Prostate gland (tissue), 2 donors: ENCODE measurements around the gene MSH2. TPM values are rescaled to one million over a fixed set of nuclear protein-coding genes. Genes with fewer than 3 reads are reported as not detected.
"Not testable (repeated sequence)": the region's sequence is repeated elsewhere in the genome, so short reads cannot be mapped to it uniquely, and the experiment has no call there.

Experiments
- DNase-seq: peaks from one replicate; pipeline ENCODE4 v3.0.0-alpha.2; 2019; ENCODE audit warnings: low spot score
- H3K27ac ChIP-seq, 2 donors: fragments of 200-600 bp; sonication (generic); 2 replicates each; pipeline ENCODE4 v1.5.1; 2017 to 2019
- H3K27me3 ChIP-seq: fragments of 200-600 bp; sonication (generic); replicated peaks from 2 replicates; pipeline ENCODE4 v1.5.1; 2019; ENCODE audit not compliant: insufficient read depth
- H3K36me3 ChIP-seq, 2 donors: fragments of 200-600 bp; sonication (generic); 1 replicate in 1 of 2; 2 replicates in 1 of 2; pipeline versions ENCODE4 v1.5.1 to v1.8.1; 2017 to 2019
- H3K4me1 ChIP-seq: fragments of 200-600 bp; sonication (generic); replicated peaks from 2 replicates; pipeline ENCODE4 v1.5.1; 2019
- H3K4me3 ChIP-seq, 2 donors: fragments of 200-600 bp; sonication (generic); 2 replicates each; pipeline ENCODE4 v1.5.1; 2017 to 2019
- H3K9me3 ChIP-seq: fragments of 200-600 bp; sonication (generic); 2 replicates; pipeline ENCODE4 v1.5.1; 2017
- CTCF ChIP-seq, 4 experiments: fragments of 200-600 bp in 2 of 4; fragments of 450-650 bp in 2 of 4; sonication (generic) in 2 of 4; IDR thresholded peaks; 1 replicate in 3 of 4; 2 replicates in 1 of 4; pipeline ENCODE4 v1.5.1; 2016 to 2019; ENCODE audit warnings: antibody characterized with exemption in 4 of 4, mild to moderate bottlenecking in 2 of 4, moderate library complexity in 2 of 4
- POLR2A ChIP-seq: fragments of 450-650 bp; IDR thresholded peaks from one replicate; pipeline ENCODE4 v1.6.1; 2016; ENCODE audit warnings: antibody characterized with exemption, mild to moderate bottlenecking
- POLR2AphosphoS5 ChIP-seq: sonication (generic); formaldehyde crosslinking; IDR thresholded peaks from one replicate; pipeline ENCODE4 v1.6.1; 2017; ENCODE audit warnings: antibody characterized with exemption
- WGBS: methylation state at CpG from one replicate; pipeline ENCODE4 v1.1.5; 2018; 5-methylcytosine and 5-hydroxymethylcytosine counted together
- intact Hi-C: fragments of 100-400 bp; cut with DNase I; formaldehyde crosslinking; loops from one replicate; pipeline ENCODE4 v1.14.2; 2022
- total RNA-seq, 2 donors: library from RNA; depleted of rRNA; stranded (reverse); fragments of >200 nt; gene quantifications; one replicate each; pipeline ENCODE4 v1.1.0, GENCODE V29; 2016

MSH2 gene
- total RNA-seq, 2 donors from 2014 or later, result 14.0 to 17.9 TPM

GRCh38 chr2:47405757-47406156, 2.8 kb downstream of the MSH2 start:
- no peak for TF ChIP-seq POLR2A
- no peak for TF ChIP-seq CTCF (IDR thresholded peaks at IDR 0.05)
- no peak for TF ChIP-seq POLR2AphosphoS5
- H3K4me3 ChIP-seq, result no peak overlapping the region
- H3K9me3 ChIP-seq, result no peaks in the 10 kb centered on the region
- H3K27me3 ChIP-seq, result no peaks in the 10 kb centered on the region
- 100% methylated on average over 2 of the region's 2 CpGs for WGBS
- no peaks in the 10 kb centered on the region for H3K36me3 ChIP-seq
- H3K27ac ChIP-seq, result no peak overlapping the region
- intact Hi-C loops, result no loop called here
- DNase-seq, result no peak
- H3K4me1 ChIP-seq, result no peaks in the 10 kb centered on the region

GRCh38 chr2:47406649-47407330, 3.8 kb downstream of the MSH2 start:
- intact Hi-C loops, H3K4me1 ChIP-seq, H3K36me3 ChIP-seq, H3K27me3 ChIP-seq, H3K27ac ChIP-seq, H3K4me3 ChIP-seq, DNase-seq, H3K9me3 ChIP-seq: not testable (repeated sequence)
- WGBS, result 95% methylated on average over 3 of the region's 3 CpGs

DNA sequence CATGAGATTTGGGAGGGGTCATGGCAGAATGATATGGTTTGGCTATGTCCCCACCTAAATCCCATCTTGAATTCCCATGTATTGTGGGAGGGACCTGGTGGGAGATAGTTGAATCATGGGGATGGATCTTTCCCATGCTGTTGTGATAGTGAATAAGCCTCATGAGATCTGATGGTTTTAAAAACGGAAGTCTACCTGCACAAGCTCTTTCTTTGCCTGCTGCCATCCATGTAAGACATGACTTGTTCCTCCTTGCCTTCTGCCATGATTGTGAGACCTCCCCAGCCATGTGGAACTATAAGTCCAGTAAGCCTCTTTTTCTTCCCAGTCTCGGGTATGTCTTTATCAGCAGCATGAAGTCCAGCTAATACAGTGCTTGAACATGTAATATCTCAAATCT, 5.0 kb downstream of the MSH2 start:
- DNase-seq, H3K36me3 ChIP-seq, H3K27me3 ChIP-seq, H3K4me1 ChIP-seq, H3K27ac ChIP-seq, H3K4me3 ChIP-seq, H3K9me3 ChIP-seq, intact Hi-C loops: not testable (repeated sequence)
- WGBS, result 83% methylated on average over 2 of the region's 2 CpGs

DNA sequence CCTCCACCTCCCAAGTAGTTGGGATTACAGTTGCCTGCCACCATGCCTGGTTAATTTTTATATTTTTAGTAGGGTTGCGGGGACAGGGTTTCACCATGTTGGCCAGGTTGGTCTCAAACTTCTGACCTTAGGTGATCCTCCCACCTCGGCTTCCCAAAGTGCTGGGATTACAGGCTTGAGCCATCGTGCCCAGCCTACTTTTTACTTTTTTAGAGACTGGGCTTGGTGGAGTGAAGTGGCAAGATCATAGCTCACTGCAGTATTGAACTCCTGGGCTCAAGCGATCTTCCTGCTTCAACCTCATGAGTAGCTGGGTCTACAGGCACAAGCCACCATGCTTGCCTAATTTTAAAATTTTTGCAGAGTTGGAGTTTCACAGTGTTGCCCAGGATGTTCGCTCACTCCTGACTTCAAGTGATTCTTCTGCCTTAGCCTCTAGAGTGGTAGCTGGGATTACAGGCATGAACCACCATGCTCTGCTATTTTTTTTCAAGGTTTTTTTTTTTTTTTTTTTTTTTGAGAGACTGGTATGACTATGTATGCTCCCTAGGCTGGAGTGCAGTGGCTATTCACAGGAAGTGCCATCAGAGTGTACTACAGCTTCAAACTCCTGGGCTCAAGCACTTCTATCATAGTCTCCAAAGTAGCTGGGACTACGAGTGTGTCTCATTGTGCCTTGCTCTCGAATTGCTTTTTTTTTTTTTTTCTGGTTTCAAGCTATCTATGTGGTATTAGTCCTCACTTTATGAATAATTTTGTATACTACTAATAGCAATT, 11.9 kb downstream of the MSH2 start:
- Histone ChIP-seq H3K27ac (no peak overlapping the region), H3K36me3 (no peaks in the 10 kb centered on the region), H3K27me3 (no peaks in the 10 kb centered on the region), H3K4me3 (no peak overlapping the region), H3K9me3 (no peaks in the 10 kb centered on the region), H3K4me1 (no peaks in the 10 kb centered on the region)
- no peak for TF ChIP-seq CTCF (IDR thresholded peaks at IDR 0.05)
- no peak for TF ChIP-seq POLR2AphosphoS5
- no peak for TF ChIP-seq POLR2A
- no peak for DNase-seq
- intact Hi-C loops, result no loop called here
- 93% methylated on average over 7 of the region's 7 CpGs for WGBS

GRCh38 chr2:47420214-47420613, 17.3 kb downstream of the MSH2 start:
- WGBS, result 89% methylated on average over 2 of the region's 2 CpGs
- TF ChIP-seq POLR2A (no peak), POLR2AphosphoS5 (no peak), CTCF (IDR thresholded peaks at IDR 0.05) (no peak)
- Histone ChIP-seq H3K4me3 (no peak overlapping the region), H3K36me3 (no peaks in the 10 kb centered on the region), H3K27ac (no peak overlapping the region), H3K4me1 (no peaks in the 10 kb centered on the region), H3K9me3 (no peaks in the 10 kb centered on the region), H3K27me3 (no peaks in the 10 kb centered on the region)
- DNase-seq, result no peak
- intact Hi-C loops, result no loop called here

DNA sequence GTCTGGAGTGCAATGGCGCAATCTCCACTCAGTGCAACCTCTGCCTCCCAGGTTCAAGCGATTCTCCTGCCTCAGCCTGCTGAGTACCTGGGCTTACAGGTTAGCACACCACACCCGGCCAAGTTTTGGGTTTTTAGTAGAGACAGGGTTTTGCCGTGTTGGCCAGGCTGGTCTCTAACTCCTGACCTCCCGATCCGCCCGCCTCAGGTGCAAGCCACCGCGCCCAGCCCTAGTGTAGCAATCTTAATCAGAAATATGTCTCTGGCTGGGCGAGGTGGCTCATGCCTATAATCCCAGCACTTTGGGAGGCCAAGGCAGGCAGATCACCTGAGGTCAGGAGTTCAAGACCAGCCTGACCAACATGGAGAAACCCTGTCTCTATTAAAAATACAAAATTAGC, 17.7 kb downstream of the MSH2 start:
- intact Hi-C loops, H3K4me1 ChIP-seq, H3K27ac ChIP-seq, DNase-seq, H3K36me3 ChIP-seq, H3K4me3 ChIP-seq, H3K9me3 ChIP-seq, H3K27me3 ChIP-seq: not testable (repeated sequence)
- 85% methylated on average over 10 of the region's 10 CpGs for WGBS
